IPS DF 4.7 (cell line): ENCODE data around the gene RANBP17.

Experiments
- DNase-seq: peaks from one replicate; pipeline ENCODE4 v3.0.0-alpha.2; 2013; ENCODE audit warnings: low spot score; ENCODE audit errors: extremely low read depth

Gene RANBP17

DNA sequence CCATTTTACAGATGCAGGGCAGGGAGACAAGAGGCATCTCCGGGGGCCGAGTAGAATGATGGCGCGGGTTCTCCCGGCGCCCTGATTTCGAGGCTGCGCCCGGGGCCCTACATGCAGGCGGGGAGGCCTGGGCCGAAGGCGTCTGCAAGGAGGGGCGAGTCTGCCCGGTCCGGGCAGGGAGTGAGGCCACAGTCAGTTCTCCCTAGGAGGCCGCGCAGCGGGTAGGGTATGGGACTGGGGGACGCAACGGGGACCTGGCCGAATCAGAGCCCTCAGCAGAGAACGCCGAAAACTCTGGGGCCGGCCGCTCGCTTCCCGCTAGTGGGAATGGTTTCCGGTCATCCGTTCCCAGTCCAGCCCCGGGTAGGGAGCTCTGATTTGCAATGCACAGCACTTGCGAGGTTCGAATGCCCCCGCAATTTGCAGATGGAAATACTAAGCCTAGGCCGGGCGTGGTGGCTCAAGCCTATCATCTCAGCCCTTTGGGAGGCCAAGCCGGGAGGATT is 453.6 kb downstream of the RANBP17 start:
- DNase-seq, result no peak

- DNase-seq, result no peak
Observed at GRCh38 chr5:171315925-171316257, 454.1 kb downstream of the RANBP17 start.

- DNase-seq, result no peak
Observed at GRCh38 chr5:171316258-171317121, 454.7 kb downstream of the RANBP17 start.

DNA sequence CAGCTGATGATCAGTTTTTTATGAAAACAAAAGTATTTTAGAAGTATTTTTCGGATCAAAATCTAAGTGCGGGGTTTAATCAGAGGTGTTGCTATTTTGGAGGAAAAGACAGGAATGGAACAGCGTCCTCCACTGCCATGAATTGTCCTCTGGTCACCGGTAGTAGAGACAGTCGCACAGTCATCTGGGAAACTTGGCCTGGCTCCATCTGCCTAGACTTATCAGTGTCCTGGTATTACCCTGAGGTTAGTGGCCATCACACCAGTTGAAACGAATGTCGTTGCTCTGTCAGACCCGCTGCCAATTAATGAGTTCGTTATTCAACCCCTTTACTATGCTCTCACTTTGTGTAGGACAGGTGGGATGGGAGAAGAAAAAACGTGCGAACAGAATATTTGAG is 455.4 kb downstream of the RANBP17 start:
- DNase-seq, result no peak

- no peak for DNase-seq
Observed at GRCh38 chr5:171318026-171318425, 456.2 kb downstream of the RANBP17 start.

DNA sequence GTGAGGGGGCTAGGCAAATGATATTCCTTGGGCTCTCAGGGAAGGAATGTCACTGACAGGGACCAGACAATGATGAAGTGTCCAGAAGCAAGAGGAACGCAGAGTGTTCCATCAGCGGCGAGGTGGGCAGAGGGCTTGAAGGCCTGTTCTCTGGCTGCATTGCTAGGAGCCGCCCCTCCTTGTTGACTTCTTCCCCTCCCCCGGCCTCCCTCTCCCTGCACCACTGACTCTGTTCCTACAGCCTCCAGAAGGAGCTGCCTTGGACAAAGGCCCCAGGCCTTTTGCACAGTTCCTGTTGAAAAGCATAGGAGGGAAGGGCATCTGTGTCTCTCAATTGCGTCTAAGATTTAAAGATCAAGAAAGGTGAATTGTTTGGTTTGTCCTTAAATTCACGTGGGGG is 459.6 kb downstream of the RANBP17 start:
- DNase-seq, result no peak

DNA sequence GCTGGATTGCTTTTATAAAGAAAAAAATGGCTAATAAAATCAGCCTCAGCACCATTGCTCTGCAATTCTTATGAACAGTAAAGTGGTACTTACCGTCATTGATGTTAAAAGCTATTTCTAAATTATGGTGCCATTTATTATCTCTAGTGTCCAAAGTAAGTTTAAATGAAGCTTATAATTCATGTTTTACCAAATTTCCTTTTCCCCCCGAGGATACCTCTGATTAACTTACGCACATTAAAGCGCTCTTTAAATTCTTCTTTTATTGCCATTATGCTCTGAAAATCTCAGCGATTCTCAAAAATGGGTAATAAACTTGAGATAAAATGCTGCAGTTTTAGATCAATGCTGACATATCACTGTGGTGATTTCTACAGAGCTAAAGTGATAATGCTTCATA is 460.7 kb downstream of the RANBP17 start:
- DNase-seq, result no peak

GRCh38 chr5:171323007-171323406 is 461.2 kb downstream of the RANBP17 start:
- no peak for DNase-seq

- DNase-seq, result no peak
Observed at GRCh38 chr5:171323806-171324632, 462.2 kb downstream of the RANBP17 start.

- no peak for DNase-seq
Observed at GRCh38 chr5:171330021-171330420, 468.2 kb downstream of the RANBP17 start.

GRCh38 chr5:171335616-171336015 is 473.8 kb downstream of the RANBP17 start:
- DNase-seq, result no peak

- no peak for DNase-seq
Observed at GRCh38 chr5:171336521-171337209, 474.8 kb downstream of the RANBP17 start.

DNA sequence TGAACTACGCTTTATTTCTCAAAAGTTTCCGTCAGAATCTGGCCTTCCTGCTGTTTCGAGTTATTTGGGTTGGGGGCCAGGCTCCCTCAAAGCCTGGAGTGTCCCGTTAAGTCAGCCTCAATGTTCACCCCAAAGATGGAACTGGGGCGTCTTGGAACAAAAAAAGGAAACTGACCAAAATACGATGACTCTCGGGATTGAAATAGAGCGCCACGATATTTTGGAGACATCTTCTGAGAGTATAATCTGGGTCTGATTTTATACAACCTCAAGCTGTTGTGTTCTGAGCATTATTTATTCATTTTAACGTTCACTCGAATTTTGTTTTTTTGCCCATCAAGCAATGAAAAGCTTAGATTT is 475.4 kb downstream of the RANBP17 start:
- no peak for DNase-seq

GRCh38 chr5:171340042-171340441 is 478.2 kb downstream of the RANBP17 start:
- no peak for DNase-seq

GRCh38 chr5:171340491-171340890 is 478.7 kb downstream of the RANBP17 start:
- no peak for DNase-seq

GRCh38 chr5:171342362-171343111 is 480.7 kb downstream of the RANBP17 start:
- DNase-seq, result no peak

GRCh38 chr5:171344936-171345608 is 483.3 kb downstream of the RANBP17 start:
- DNase-seq, result no peak
